GM23338 (cell line): ENCODE results near the gene TENT5C. TPM values are rescaled to one million over a fixed set of nuclear protein-coding genes. Genes with fewer than 3 reads are reported as not detected.

Experiments used
- ATAC-seq: fragments of 200-7000 bp; cut with Tn5 transposase; 3 replicates; pipeline ENCODE4 v1.9.1; 2020
- DNase-seq: peaks from one replicate; pipeline ENCODE4 v3.0.0-alpha.2; 2015; ENCODE audit warnings: low spot score
- H2AFZ ChIP-seq: fragments of 200-600 bp; sonication (generic); 2 replicates; pipeline ENCODE4 v1.8.0; 2016; ENCODE audit warnings: antibody characterized with exemption, mild to moderate bottlenecking, moderate library complexity
- H3F3A ChIP-seq: fragments of 200-600 bp; sonication (generic); replicated peaks from 2 replicates; pipeline ENCODE4 v1.8.0; 2017; ENCODE audit warnings: antibody characterized with exemption, mixed run types, low read depth
- H3K27ac ChIP-seq: fragments of 200-600 bp; sonication (generic); 2 replicates; pipeline ENCODE4 v1.6.1; 2016; ENCODE audit warnings: low read depth
- H3K27me3 ChIP-seq: fragments of 200-600 bp; sonication (generic); 2 replicates; pipeline ENCODE4 v1.8.0; 2016; ENCODE audit warnings: mild to moderate bottlenecking, mixed run types, moderate library complexity; ENCODE audit not compliant: insufficient read depth
- H3K36me3 ChIP-seq: fragments of 200-600 bp; sonication (generic); 2 replicates; pipeline ENCODE4 v1.8.0; 2016; ENCODE audit warnings: mild to moderate bottlenecking; ENCODE audit not compliant: insufficient read depth
- H3K4me1 ChIP-seq: fragments of 200-600 bp; sonication (generic); 2 replicates; pipeline ENCODE4 v1.8.0; 2016; ENCODE audit warnings: mild to moderate bottlenecking, moderate library complexity; ENCODE audit not compliant: insufficient read depth
- H3K4me2 ChIP-seq: fragments of 200-600 bp; sonication (generic); 2 replicates; pipeline ENCODE4 v1.7.1; 2017; ENCODE audit warnings: mixed run types
- H3K4me3 ChIP-seq: fragments of 200-600 bp; sonication (generic); 2 replicates; pipeline ENCODE4 v1.6.1; 2016; ENCODE audit warnings: mixed run types
- H3K79me2 ChIP-seq: fragments of 200-600 bp; sonication (generic); replicated peaks from 2 replicates; pipeline ENCODE4 v1.8.0; 2017; ENCODE audit warnings: mild to moderate bottlenecking; ENCODE audit not compliant: insufficient read depth
- H3K9me2 ChIP-seq: fragments of 200-600 bp; sonication (generic); 2 replicates; pipeline ENCODE4 v1.8.0; 2017; ENCODE audit not compliant: insufficient read depth
- H4K20me1 ChIP-seq: fragments of 200-600 bp; sonication (generic); replicated peaks from 2 replicates; pipeline ENCODE4 v1.8.0; 2017; ENCODE audit warnings: mild to moderate bottlenecking; ENCODE audit not compliant: insufficient read depth
- H3K27ac Mint-ChIP-seq: 2 replicates; pipeline ENCODE4 v1.8.0; 2020; ENCODE audit warnings: inconsistent platforms, mild to moderate bottlenecking, moderate library complexity, mixed read lengths
- H3K27me3 Mint-ChIP-seq: 3 replicates; pipeline ENCODE4 v1.8.0; 2022; ENCODE audit warnings: low read depth, mild to moderate bottlenecking, moderate library complexity, mixed read lengths, inconsistent platforms; ENCODE audit not compliant: insufficient read depth, poor library complexity
- H3K36me3 Mint-ChIP-seq: 3 replicates; pipeline ENCODE4 v1.8.0; 2021; ENCODE audit warnings: low read depth, mild to moderate bottlenecking, inconsistent platforms, moderate library complexity, mixed read lengths
- H3K4me1 Mint-ChIP-seq: 3 replicates; pipeline ENCODE4 v1.8.0; 2020; ENCODE audit warnings: mild to moderate bottlenecking, inconsistent platforms, mixed read lengths
- H3K4me3 Mint-ChIP-seq: 3 replicates; pipeline ENCODE4 v1.8.0; 2021; ENCODE audit warnings: moderate library complexity, mild to moderate bottlenecking, inconsistent platforms, mixed read lengths
- H3K9me3 Mint-ChIP-seq: 3 replicates; pipeline ENCODE4 v1.8.0; 2020; ENCODE audit warnings: moderate library complexity, mild to moderate bottlenecking, inconsistent platforms, mixed read lengths
- JUNB ChIP-seq: IDR thresholded peaks from one replicate; pipeline ENCODE4 v1.6.1; 2016; ENCODE audit warnings: antibody characterized with exemption; ENCODE audit not compliant: unreplicated experiment
- ZNF114 ChIP-seq: fragments of 250-450 bp; sonication (Bioruptor Pico); IDR thresholded peaks from 2 replicates; pipeline ENCODE4 v1.5.0; 2020; ENCODE audit warnings: mild to moderate bottlenecking, moderate library complexity
- polyA plus RNA-seq: library from polyadenylated mRNA; unstranded; fragments of >200 nt; fragmentation: Nextera tagmentation; extraction: Ambion mirVana; gene quantifications from 2 replicates; pipeline ENCODE4 v1.2.1, GENCODE V29; 2016
- total RNA-seq: library from RNA; depleted of rRNA; stranded (reverse); fragments of >200 nt; shearing (Covaris generic); gene quantifications from 2 replicates; pipeline ENCODE4 v1.2.3, GENCODE V29; 2014
- TF ChIP-seq, protein P1 (sequence below): IDR thresholded peaks from 2 replicates; pipeline ENCODE4 v1.6.1; 2016; ENCODE audit warnings: antibody characterized with exemption
- TF ChIP-seq, protein P2 (sequence below): IDR thresholded peaks from one replicate; pipeline ENCODE4 v1.6.1; 2018; ENCODE audit warnings: antibody characterized with exemption; ENCODE audit not compliant: unreplicated experiment
- TF ChIP-seq, protein P3 (sequence below): fragments of 250-450 bp; sonication (Bioruptor Pico); IDR thresholded peaks from 2 replicates; pipeline ENCODE4 v1.5.0; 2020; ENCODE audit warnings: mild to moderate bottlenecking, moderate library complexity

TENT5C gene
- total and polyA plus RNA-seq, 2 experiments from 2014 or later = 0.23 to 0.80 TPM

DNA sequence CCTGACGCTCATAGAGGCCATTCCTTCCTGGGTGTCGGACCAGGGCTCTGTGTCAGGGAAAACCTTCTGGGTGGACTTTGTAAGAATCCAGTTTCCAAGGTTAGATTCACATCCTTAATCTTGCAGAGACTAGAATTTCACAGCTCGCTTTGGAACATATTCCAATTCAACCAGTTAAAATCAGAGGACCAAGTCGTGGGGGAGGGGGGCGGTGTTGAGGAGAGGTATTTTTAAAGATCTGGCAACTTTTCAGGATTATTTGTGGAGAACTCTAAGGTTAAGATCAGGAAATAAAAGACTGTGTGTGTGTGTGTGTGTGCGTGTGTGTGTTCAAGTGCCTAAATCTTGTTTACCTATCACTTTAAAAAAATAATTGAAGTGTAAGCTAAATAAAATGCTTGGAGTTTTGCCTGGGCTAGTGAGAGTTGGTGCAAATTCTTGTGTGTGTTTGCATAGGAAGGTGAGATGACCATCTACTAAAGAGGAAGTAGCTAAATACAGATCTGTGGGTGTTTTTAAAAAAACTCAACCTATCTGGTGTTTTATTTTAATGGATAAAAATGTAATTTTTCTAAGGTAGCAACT is 21.8 kb downstream of the TENT5C start (continued):
- TF ChIP-seq, protein P1, sequence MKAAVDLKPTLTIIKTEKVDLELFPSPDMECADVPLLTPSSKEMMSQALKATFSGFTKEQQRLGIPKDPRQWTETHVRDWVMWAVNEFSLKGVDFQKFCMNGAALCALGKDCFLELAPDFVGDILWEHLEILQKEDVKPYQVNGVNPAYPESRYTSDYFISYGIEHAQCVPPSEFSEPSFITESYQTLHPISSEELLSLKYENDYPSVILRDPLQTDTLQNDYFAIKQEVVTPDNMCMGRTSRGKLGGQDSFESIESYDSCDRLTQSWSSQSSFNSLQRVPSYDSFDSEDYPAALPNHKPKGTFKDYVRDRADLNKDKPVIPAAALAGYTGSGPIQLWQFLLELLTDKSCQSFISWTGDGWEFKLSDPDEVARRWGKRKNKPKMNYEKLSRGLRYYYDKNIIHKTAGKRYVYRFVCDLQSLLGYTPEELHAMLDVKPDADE = no peak
- TF ChIP-seq, protein P2, sequence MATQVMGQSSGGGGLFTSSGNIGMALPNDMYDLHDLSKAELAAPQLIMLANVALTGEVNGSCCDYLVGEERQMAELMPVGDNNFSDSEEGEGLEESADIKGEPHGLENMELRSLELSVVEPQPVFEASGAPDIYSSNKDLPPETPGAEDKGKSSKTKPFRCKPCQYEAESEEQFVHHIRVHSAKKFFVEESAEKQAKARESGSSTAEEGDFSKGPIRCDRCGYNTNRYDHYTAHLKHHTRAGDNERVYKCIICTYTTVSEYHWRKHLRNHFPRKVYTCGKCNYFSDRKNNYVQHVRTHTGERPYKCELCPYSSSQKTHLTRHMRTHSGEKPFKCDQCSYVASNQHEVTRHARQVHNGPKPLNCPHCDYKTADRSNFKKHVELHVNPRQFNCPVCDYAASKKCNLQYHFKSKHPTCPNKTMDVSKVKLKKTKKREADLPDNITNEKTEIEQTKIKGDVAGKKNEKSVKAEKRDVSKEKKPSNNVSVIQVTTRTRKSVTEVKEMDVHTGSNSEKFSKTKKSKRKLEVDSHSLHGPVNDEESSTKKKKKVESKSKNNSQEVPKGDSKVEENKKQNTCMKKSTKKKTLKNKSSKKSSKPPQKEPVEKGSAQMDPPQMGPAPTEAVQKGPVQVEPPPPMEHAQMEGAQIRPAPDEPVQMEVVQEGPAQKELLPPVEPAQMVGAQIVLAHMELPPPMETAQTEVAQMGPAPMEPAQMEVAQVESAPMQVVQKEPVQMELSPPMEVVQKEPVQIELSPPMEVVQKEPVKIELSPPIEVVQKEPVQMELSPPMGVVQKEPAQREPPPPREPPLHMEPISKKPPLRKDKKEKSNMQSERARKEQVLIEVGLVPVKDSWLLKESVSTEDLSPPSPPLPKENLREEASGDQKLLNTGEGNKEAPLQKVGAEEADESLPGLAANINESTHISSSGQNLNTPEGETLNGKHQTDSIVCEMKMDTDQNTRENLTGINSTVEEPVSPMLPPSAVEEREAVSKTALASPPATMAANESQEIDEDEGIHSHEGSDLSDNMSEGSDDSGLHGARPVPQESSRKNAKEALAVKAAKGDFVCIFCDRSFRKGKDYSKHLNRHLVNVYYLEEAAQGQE = no peak
- no peak for TF ChIP-seq JUNB

DNA sequence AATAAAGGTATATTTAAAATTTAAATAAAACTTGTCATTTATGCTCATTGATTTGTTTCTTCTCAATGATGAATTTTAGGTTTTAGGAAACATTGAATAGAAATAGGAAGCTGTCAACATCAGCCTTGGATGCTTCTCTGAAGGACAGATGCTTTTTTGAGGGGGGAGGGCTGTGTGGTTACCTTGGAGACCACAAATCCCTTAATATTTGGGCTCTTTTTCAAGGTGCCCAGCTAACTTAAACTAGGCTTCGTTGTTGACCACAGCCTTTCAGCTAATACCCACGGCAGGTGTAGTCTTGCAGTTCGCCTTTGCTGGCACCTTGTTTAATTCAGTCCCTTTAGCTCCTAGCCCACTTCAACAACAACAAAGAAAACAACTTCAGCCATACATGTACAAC is 22.5 kb downstream of the TENT5C start:
- Mint-ChIP-seq H3K4me3 (no peak overlapping the region), H3K4me1 (peaks cover 29% of the 10 kb centered on the region), H3K36me3 (no peaks in the 10 kb centered on the region), H3K9me3 (no peaks in the 10 kb centered on the region), H3K27ac (no peak overlapping the region), H3K27me3 (peaks cover 6% of the 10 kb centered on the region)
- H4K20me1 ChIP-seq = no peaks in the 10 kb centered on the region
- H3K27me3 ChIP-seq = no peaks in the 10 kb centered on the region
- H2AFZ ChIP-seq = no peak overlapping the region
- peaks cover 10% of the 10 kb centered on the region; the same call in 1 of the 2 replicates for H3K9me2 ChIP-seq
- H3K27ac ChIP-seq = no peak overlapping the region
- DNase-seq (no peak), ATAC-seq (no peak)
- no peaks in the 10 kb centered on the region for H3F3A ChIP-seq
- TF ChIP-seq, protein P3, sequence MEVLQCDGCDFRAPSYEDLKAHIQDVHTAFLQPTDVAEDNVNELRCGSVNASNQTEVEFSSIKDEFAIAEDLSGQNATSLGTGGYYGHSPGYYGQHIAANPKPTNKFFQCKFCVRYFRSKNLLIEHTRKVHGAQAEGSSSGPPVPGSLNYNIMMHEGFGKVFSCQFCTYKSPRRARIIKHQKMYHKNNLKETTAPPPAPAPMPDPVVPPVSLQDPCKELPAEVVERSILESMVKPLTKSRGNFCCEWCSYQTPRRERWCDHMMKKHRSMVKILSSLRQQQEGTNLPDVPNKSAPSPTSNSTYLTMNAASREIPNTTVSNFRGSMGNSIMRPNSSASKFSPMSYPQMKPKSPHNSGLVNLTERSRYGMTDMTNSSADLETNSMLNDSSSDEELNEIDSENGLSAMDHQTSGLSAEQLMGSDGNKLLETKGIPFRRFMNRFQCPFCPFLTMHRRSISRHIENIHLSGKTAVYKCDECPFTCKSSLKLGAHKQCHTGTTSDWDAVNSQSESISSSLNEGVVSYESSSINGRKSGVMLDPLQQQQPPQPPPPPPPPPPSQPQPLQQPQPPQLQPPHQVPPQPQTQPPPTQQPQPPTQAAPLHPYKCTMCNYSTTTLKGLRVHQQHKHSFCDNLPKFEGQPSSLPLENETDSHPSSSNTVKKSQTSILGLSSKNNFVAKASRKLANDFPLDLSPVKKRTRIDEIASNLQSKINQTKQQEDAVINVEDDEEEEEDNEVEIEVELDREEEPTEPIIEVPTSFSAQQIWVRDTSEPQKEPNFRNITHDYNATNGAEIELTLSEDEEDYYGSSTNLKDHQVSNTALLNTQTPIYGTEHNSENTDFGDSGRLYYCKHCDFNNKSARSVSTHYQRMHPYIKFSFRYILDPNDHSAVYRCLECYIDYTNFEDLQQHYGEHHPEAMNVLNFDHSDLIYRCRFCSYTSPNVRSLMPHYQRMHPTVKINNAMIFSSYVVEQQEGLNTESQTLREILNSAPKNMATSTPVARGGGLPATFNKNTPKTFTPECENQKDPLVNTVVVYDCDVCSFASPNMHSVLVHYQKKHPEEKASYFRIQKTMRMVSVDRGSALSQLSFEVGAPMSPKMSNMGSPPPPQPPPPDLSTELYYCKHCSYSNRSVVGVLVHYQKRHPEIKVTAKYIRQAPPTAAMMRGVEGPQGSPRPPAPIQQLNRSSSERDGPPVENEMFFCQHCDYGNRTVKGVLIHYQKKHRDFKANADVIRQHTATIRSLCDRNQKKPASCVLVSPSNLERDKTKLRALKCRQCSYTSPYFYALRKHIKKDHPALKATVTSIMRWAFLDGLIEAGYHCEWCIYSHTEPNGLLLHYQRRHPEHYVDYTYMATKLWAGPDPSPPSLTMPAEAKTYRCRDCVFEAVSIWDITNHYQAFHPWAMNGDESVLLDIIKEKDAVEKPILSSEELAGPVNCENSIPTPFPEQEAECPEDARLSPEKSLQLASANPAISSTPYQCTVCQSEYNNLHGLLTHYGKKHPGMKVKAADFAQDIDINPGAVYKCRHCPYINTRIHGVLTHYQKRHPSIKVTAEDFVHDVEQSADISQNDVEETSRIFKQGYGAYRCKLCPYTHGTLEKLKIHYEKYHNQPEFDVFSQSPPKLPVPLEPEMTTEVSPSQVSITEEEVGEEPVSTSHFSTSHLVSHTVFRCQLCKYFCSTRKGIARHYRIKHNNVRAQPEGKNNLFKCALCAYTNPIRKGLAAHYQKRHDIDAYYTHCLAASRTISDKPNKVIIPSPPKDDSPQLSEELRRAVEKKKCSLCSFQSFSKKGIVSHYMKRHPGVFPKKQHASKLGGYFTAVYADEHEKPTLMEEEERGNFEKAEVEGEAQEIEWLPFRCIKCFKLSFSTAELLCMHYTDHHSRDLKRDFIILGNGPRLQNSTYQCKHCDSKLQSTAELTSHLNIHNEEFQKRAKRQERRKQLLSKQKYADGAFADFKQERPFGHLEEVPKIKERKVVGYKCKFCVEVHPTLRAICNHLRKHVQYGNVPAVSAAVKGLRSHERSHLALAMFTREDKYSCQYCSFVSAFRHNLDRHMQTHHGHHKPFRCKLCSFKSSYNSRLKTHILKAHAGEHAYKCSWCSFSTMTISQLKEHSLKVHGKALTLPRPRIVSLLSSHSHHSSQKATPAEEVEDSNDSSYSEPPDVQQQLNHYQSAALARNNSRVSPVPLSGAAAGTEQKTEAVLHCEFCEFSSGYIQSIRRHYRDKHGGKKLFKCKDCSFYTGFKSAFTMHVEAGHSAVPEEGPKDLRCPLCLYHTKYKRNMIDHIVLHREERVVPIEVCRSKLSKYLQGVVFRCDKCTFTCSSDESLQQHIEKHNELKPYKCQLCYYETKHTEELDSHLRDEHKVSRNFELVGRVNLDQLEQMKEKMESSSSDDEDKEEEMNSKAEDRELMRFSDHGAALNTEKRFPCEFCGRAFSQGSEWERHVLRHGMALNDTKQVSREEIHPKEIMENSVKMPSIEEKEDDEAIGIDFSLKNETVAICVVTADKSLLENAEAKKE (CRISPR knock-in tag) = no peak
- TF ChIP-seq ZNF114 (CRISPR knock-in tag) = no peak
- H3K4me3 ChIP-seq = no peak overlapping the region
- no peaks in the 10 kb centered on the region for H3K79me2 ChIP-seq
- peaks cover 22% of the 10 kb centered on the region for H3K4me1 ChIP-seq
- no peaks in the 10 kb centered on the region for H3K36me3 ChIP-seq
- no peak overlapping the region for H3K4me2 ChIP-seq
